Inflammatory macrophage (primary cell): ENCODE results near the gene TMOD4.
"Not testable (repeated sequence)": the region's sequence is repeated elsewhere in the genome, so short reads cannot be mapped to it uniquely, and the experiment has no call there.

Experiments used
- DNase-seq, 2 donors: peaks; one replicate each; pipeline ENCODE4 v3.0.0-alpha.2; 2020 to 2022
- total RNA-seq, 18 experiments: gene quantifications; one replicate each; lab custom pipeline; 2026; ENCODE audit warnings: mixed read lengths in 6 of 18, inconsistent platforms in 2 of 18; lab: John Stamatoyannopoulos, UW

Gene TMOD4
- 0.08 to 0.80 (median 0.40) reads per million in 18 experiments for total RNA-seq

DNA sequence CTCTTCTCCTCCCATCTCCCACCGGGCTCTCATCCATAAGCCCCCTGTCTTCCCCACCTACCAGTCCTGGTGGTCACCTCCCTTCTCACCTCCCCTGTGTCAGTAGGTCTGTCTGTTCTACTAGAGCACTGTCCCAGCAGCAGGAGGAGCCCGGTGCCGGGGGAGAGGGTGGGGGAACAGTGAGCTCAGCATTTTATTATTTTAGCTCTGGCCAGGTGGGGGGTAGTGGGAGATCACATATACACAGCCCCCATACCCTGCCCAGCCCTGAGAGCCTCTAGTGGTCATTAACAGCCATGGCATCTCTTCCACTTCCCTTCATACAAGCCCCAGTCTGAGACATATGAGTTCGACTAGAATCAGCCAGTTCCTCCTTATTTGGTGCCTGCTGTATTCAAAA, at the start of gene TMOD4:
Gene TMOD4 (minus strand): TSS at position 119 of the 400 bp plus-strand sequence. CDS start 1,106 bp downstream, outside the sequence.
- peak; percentile 28 to 37 for DNase-seq

DNA sequence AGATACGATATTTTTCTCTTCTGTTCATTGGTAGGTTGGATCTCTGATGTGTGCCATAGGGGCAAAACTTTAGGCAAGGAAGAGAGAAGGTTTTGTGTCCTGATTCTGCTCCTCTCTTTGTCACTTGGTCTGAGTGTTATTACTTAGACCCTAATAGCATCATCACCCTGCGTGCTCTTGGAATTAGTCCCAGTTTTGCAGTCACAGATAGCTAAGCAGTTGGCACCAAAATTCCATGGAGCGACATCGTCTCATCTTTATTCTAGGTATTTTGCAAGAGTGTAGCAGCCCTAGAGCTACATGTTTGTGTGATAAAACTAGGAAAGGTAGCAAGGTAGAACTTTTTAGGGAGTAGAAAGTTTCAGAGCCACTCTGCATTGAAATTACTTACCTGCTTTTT, 46.3 kb upstream of the TMOD4 start:
- DNase-seq = no peak

DNA sequence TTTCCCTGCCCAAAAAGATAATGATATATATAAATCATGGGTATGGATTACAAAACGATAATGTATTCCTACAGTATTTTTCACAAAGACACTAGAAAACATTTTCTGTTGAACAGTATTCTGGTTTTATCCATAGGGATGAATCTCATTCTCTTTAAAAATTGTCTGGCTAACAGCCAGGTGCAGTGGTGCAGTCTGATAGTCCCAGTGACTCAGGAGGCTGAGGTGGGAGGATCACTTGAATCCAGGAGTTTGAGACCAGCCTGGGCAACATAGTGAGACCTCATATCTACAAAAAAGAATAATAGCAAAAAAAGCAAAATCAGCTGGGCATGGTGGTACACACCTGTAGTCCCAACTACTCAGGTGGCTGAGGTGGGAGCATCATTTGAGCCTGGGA, 45.8 kb upstream of the TMOD4 start:
- DNase-seq = no peak

DNA sequence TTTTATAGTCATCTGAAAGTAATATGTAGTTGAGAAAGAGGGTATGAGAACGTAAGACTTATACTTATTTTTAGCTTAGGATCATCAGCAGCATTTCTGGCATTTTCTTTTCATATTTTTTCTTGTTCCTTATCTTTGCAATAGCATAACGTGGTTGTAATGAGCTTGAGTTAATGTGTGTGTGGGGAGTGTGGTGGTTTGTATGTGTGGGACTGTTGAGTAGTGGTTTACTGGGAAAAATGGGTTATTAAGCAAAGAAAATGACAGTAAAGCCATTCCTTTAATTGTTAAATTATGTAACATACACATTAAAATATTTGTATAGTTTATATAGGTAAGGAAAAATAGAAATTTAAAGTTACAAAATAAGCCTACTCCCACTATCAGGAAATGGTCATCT, 37.8 kb upstream of the TMOD4 start:
- no peak for DNase-seq

DNA sequence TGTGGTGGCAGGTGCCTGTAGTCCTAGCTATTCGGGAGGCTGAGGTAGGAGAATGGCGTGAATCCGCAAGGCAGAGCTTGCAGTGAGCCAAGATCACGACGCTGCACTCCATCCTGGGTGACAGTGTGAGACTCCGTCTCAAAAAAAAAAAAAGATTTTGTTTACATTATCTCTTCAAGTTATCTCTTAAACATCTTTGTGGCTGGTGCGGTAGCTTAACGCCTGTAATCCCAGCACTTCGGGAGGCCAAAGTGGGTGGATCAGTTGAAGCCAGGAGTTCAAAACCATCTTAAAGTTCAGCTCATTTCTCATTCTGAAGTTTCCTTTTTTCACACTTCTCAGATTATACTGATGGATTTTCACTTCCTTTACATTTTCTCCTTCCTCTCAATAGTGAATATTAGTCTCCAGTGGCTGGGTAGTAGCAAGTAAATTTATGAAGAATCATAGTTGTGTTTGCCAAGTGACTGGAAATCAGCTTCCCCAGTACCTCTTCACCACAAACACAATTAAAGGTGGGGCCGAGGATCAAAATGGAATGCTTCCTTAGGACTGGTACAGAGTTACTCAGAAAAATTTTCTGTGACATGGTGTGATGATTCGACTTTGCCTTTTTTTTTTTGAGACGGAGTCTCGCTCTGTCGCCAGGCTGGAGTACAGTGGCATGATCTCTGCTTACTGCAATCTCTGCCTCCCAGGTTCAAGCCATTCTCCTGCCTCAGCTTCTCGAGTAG, 36.4 kb upstream of the TMOD4 start:
- no peak for DNase-seq

DNA sequence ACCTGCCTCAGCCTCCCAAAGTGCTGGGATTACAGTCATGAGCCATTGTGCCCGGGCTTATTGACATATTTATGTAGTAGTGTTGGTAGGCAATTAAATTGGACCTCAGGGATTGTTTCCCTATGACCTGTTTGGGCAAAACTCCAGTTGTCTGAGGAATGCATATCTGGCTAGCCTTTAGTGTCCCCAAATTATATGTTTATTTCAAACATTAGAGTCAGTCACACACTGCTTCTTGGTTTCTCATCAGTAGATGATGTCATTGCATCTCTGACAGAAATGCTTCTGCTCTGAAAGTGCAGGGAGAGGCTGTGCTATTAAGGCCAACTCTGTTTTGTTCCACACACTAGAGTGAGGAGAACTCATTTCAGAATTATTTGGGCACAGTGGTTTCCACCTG, 35.0 kb upstream of the TMOD4 start:
- no peak for DNase-seq

DNA sequence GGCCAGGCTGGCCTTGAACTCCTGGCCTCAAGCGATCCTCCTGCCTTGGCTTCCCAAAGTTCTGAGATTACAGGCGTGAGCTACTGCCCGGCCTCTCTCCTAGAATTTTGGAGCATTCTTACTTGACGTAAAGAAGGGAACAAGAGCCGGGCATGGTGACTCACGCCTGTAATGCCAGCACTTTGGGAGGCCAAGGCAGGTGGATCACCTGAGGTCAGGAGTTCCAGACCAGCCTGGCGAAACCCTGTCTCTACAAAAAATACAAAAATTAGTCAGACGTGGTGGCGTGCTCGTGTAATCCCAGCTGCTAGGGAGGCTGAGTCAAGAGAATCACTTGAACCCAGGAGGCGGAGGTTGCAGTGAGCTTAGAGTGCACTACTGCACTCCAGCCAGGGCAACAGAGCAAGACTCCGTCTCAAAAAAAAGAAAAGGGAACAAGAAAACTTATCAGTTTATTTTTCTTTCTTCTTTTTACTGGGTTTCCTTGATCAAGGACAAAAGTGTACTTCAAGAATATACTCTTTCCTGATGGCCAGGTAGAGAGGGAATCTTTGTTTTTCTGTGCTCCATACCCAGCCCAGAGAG, 29.7 kb upstream of the TMOD4 start:
- DNase-seq = not testable (repeated sequence)

DNA sequence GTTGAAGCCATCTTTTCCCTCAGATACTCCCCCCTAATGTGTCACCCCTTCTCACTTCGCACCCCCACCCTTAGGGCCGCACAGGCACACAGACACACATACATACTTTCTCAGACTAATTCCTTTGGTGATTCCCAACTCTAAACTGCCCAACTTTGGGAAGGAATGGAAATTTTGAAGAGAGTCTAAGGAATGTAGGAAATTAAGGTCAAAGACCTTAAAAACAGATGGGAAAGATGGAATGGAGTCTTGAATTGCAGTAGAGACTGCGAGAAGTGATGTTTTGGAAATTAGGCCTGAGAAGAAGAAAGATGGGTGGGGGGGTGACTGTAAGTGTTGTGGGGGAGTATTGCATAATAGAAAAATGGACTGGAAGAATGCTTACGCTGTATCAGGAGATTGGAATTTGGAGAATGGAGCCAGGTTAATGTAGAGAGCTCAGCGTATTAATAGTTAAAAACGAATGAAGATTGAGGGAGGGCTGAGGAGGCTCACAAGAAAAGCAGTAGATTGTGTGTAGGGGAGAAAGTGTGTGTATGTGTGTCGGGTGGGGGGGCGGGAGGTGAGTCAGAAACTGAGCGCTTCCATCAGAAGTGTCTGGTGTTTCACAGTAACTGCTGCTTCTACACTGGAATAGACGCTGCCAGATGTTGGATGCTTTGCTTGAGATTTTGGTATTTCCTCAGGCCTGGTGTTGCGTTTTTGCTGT, 24.2 kb upstream of the TMOD4 start:
- DNase-seq = peak in 1 of 2 donors; percentile 31

DNA sequence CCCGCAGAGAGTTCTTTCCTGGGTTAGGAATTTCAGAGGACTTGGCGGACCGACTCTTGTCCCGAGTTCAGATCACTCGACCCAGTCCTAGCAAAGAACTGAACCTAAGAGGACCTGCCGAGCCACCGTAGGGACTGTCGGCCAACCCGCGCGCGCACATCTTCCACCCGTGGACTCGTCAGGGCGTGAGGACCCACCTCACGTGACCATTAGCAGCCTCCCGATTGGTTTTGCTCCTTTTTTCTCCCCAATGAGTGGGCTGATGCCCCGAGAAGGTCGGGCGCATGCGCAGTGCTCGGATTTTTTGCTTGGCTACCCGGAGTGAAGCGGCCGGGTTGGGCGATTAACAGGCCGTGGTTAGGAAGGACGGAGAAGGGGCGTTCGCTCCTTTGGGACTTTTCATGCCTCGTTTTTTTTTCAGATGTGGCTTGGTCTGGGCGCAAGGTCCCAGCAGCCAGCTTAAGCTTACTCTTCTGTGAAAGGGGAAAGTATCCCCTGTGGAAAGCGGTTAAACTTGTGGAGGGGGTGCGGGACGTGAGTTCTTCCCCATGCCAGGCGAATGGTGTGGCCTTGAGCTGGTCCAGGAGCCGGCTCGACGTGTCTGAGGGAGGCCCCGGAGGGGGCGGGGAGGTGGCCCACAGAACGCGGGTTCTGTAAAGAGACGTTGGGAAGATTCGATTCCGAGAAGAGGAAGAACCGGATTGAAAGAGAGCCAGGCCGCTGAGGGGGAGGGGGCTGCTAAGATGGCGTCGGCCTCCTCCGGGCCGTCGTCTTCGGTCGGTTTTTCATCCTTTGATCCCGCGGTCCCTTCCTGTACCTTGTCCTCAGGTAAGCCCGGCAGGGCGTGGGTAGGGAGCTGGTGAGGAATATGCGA, 22.7 kb upstream of the TMOD4 start, which contains the start of gene PIP5K1A:
Gene PIP5K1A (plus strand): TSS at position 299 of the 874 bp plus-strand sequence. CDS start 445 bp downstream, at position 744.
- DNase-seq = peak; percentile 99 to 100

DNA sequence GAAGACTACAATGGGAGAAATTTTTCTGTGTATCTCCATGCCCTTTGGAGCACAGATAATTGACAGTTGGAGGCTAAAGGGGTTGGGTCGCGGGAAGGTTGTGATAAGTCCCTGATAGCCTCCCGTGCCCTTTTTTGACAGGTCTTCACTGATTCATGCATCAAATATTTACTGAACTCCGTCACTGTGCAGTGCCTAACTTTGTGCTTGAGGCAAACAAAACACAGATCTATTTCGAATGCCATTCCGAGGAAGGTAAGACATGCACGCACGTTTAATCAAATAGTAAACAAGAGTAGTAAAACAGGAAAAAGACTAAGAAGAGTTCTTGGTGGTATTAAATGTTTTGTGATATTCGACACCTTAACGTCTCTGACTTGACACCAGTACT, 22.1 kb upstream of the TMOD4 start:
- DNase-seq = no peak

DNA sequence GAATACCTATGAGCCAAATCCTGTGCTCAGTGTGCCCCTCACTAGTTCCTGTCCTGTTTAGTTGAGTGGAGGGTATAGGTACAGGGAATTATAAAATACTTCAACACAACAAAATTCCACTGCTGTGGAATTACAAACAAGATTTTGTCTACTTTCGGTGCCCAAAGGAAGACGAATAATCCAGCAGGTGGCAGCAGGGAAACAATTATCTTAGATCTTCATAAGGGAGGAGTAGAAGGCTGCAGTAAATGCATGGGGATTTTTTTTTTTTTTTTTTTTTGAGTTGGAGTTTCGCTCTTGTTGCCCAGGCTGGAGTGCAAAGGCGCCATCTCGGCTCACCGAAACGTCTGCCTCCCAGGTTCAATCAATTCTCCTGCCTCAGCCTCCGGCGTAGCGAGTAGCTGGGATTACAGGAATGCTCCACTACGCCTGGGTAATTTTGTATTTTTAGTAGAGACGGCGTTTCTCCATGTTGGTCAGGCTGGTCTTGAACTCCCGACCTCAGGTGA, 20.6 kb upstream of the TMOD4 start:
- DNase-seq = peak; percentile 79 to 90

DNA sequence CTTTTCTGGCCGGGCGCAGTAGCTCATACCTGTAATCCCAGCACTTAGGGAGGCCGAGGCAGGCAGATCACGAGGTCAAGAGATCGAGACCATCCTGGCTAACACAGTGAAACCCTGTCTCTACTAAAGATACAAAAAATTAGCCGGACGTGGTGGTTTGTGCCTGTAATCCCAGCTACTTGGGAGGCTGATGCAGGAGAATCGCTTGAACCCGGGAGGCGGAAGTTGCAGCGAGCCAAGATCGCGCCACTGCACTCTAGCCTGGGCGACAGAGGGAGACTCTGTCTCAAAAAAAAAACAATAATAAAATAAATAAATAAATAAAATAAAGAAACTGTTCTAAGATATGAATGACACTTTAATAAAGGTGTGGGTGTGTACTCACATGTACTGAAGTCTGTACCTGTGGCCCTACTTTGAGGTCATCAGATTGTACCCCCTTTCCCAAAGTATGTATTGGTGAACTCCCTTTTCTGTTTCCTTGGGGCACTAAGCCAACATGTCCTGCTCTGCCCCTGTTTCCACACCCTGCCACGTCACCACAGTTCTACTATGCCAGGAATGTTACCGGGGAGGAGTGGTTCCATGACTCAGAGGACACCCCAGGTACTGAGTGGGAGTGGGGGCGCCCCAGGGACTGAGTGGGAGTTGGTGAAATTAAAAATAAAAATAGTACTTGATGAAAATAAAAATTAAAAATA, 19.3 kb upstream of the TMOD4 start:
- DNase-seq = not testable (repeated sequence)

DNA sequence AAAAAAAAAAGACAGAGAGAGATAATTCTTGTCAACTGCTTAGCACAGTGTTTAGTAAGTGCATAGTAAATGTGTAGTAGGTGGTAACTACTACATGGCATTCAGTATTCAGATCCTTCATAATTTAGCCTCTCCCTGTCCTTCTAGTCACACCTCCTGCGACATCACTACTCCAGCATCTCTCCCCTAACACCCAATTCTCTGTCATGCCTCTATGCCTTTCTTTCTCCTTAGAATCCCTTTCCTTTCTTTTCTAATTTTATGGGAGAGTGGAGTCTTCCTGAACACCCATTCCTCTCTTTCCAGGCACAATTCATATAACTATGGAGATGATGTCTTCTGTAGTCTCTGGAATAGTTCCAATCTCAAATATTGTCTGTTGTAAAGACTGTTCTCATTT, 18.1 kb upstream of the TMOD4 start:
- DNase-seq = no peak

DNA sequence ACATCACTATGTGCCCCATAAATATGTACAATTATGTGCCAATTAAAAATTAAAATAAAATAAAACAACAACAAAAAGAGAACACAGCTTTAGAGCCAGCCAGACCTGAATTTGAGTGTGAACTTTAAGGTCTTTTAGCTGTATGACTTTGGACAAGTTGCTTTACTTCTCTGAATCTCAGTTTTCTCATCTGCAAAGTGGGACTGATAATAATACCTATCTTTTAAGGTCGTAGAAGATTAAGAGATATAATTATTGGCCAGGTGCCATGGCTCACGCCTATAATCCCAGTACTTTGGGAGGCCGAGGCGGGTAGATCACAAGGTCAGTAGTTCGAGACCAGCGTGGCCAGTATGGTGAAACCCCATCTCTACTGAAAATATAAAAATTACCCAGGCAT, 17.5 kb upstream of the TMOD4 start:
- no peak for DNase-seq

DNA sequence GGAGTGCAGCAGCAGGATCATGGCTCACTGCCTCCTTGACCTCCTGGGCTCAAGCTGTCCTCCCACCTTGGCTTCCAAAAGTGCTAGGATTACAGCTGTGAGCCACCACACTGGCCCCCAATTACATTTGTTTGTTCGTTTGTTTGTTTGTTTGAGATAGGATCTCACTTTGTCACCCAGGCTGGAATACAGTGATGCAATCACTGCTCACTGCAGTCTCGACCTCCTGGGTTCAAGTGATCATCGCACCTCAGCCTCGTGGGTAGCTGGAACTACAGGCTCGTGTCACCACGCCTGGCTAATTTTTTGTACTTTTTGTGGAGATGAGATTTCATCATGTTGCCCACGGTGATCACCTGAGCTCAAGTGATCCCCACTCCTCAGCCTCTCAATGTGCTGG, 16.3 kb upstream of the TMOD4 start:
- no peak for DNase-seq

DNA sequence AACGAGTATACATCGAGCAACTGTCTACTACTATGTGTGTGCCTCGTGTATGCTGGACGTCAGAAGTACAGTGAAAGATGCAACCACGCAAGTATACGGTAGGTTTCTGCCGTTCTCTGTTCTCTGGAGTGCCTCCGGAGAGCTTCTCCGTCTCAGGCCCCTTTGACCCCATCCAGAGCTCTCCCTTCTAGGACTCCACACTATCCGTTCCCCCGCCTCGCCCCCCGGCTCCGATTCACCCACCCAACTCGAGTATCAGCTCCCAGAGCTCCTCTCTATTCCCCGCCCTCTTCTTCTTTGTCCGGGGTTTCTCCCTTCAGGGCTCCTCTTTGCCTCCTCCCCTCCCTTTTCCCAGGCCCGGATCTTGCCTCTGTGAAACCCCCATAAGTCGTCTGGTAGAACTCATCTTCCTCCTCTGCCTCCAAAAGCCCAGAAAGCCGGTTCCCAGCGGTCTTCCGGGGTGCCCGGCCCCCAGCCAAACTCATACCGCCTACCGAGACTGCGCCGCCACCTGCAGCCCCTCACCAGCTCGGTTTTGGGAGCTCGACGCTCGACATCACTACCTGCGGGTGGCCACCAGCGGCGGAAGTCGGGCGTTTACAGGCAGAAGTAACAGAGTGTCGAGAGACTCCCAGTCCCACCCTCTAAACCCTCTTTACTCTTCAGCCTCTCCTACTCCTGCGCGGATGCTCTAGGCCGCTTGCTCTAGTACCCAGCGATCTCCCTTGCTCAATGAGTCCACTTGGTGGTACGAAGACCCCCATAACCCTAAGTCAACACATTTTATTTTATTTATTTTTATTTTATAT, 14.1 kb upstream of the TMOD4 start, which contains the start of gene VPS72:
Gene VPS72 (minus strand): TSS at position 561 of the 809 bp plus-strand sequence. CDS start 76 bp downstream, at position 485.
- DNase-seq = peak; percentile 75 to 83

DNA sequence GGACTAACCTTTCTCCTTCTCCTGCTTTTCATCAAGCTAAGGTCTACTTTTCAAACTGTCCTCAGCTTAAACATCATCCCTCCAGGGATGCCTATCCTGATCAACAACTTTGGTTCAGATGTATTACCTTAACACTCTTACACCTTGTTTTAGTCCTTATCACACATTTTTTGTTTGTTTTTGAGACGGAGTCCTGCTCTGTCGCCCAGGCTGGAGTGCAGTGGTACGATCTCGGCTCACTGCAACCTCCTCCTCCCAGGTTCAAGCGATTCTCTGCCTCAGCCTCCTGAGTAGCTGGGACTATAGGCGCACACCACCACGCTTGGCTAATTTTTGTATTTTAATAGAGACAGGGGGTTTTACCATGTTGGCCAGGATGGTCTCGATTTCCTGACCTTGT, 12.9 kb upstream of the TMOD4 start:
- not testable (repeated sequence) for DNase-seq

DNA sequence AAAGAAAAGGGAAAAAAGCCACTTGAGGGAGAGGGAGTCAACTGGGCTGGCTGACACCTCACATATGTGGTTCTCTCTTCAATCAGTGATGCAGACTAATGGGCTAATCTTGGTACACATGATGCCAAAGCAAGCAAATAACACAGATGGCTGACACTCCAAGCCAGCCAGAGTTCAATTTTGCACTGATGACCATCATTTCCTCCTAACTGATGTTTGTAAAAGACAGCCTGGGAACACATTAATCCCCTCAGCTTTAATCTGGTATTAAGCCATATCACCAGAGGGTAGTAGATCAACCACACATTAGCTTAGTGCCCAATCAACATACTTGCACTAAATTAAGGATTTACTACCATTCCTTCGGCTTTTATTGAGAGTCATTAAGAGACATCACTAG, 11.4 kb upstream of the TMOD4 start:
- DNase-seq = no peak

DNA sequence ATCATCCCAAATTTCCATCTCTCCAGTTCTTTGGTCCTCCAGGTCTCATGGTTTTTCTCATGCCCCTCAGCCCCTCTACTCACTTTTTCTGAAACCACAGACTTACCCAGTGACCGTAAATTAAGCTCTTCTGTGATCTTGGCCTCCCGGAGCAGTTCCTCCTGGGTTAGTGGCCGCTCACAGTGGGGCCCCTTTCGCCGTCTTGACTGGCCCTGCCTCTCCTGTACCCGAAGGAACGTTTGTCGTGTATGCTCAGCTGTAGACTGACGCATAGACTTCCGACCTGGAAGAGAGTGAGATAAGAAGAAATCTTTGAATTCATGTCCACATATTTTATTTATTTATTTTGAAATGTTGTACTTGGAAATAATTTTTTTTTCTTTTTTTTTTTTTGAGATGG, 8.4 kb upstream of the TMOD4 start:
- DNase-seq = no peak

DNA sequence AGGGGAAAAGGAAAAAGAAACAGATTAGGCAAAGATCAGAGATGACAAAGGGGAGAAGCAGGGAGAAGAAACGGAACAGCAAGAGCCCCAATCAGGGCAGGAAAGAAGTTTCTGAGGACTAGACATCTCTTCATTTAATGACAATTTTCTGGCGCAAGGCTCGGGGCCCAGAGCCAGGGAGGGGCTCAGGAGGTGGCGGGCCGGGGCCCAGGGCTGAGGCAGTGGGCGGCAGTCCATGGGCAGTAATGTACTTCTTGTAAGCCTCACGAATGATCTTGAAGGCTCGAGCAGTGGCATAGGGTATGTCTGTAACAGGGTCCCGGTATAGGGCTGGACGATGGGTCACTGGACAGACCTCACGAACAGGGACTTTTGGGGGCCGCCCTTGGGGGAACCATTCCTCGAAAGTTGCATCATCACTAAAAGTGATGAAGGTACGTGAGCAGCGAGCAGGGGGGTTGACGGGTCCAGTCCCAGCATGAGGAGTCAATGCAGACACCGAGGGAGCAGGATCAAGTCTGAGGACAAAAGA, 799 bp upstream of the TMOD4 start:
- DNase-seq = no peak
